Lower lobe of right lung (tissue), 2 donors: Measurements from ENCODE around the gene UBE2S. TPM values are rescaled to one million over a fixed set of nuclear protein-coding genes. Genes with fewer than 3 reads are reported as not detected.
"Not testable (repeated sequence)": the region's sequence is repeated elsewhere in the genome, so short reads cannot be mapped to it uniquely, and the experiment has no call there.

Source experiments
- ATAC-seq, 2 donors: fragments of 200-7000 bp; cut with Tn5 transposase; one replicate each; pipeline ENCODE4 v1.9.1; 2020 to 2022; ENCODE audit warnings: mild to moderate bottlenecking in 2 of 2, moderate library complexity in 2 of 2
- DNase-seq: peaks from one replicate; pipeline ENCODE4 v3.0.0-alpha.2; 2020
- H3K27ac ChIP-seq: fragments of 200-600 bp; one replicate; pipeline ENCODE4 v1.8.0; 2022
- H3K27me3 ChIP-seq: fragments of 200-600 bp; one replicate; pipeline ENCODE4 v1.8.0; 2022; ENCODE audit warnings: low read depth
- H3K36me3 ChIP-seq: fragments of 200-600 bp; one replicate; pipeline ENCODE4 v1.8.0; 2022; ENCODE audit warnings: mild to moderate bottlenecking
- H3K4me1 ChIP-seq: fragments of 200-600 bp; one replicate; pipeline ENCODE4 v1.8.0; 2022
- H3K4me3 ChIP-seq: fragments of 200-600 bp; one replicate; pipeline ENCODE4 v1.8.0; 2022; ENCODE audit warnings: mild to moderate bottlenecking
- H3K9me3 ChIP-seq: fragments of 200-600 bp; one replicate; pipeline ENCODE4 v1.8.0; 2022
- CTCF ChIP-seq: fragments of 200-600 bp; IDR thresholded peaks from one replicate; pipeline ENCODE4 v1.8.0; 2022; ENCODE audit warnings: antibody characterized with exemption, mild to moderate bottlenecking
- intact Hi-C: fragments of 100-400 bp; cut with DNase I; formaldehyde crosslinking; loops from one replicate; pipeline ENCODE4 v1.11.0; 2022
- total RNA-seq: library from RNA; stranded (reverse); fragmentation: NEBNext Ultra II Directional; extraction: Animal tissue kit (Norgen Biotek cat#: 25700); gene quantifications from one replicate; pipeline ENCODE4 v1.2.1, GENCODE V29; 2021
- donor health status: DM: no; HTN: yes; CAD: no; lungs with severe emphysema.

UBE2S gene
- total RNA-seq, 1 donor from 2014 or later = 18.6 TPM

- Histone ChIP-seq H3K36me3 (no peaks in the 10 kb centered on the region), H3K27me3 (peaks cover 46% of the 10 kb centered on the region), H3K4me1 (no peaks in the 10 kb centered on the region), H3K27ac (no peak overlapping the region), H3K9me3 (no peaks in the 10 kb centered on the region), H3K4me3 (no peak overlapping the region)
- TF ChIP-seq CTCF = no peak
- no peak for ATAC-seq
- DNase-seq = no peak
- intact Hi-C loops = no loop called here
Observed at GRCh38 chr19:55432241-55432959, 24.8 kb upstream of the UBE2S start.

GRCh38 chr19:55431183-55431582, 23.6 kb upstream of the UBE2S start:
- Histone ChIP-seq H3K9me3 (no peaks in the 10 kb centered on the region), H3K4me1 (no peaks in the 10 kb centered on the region), H3K27me3 (peaks cover 39% of the 10 kb centered on the region), H3K36me3 (no peaks in the 10 kb centered on the region), H3K4me3 (no peak overlapping the region), H3K27ac (no peak overlapping the region)
- no peak for ATAC-seq
- DNase-seq = no peak
- TF ChIP-seq CTCF = no peak
- intact Hi-C loops = no loop called here

GRCh38 chr19:55426042-55426441, 18.5 kb upstream of the UBE2S start:
- H3K4me3 ChIP-seq = no peak overlapping the region
- H3K27me3 ChIP-seq = peaks cover 23% of the 10 kb centered on the region
- H3K4me1 ChIP-seq = no peaks in the 10 kb centered on the region
- ATAC-seq = no peak
- H3K27ac ChIP-seq = no peak overlapping the region
- DNase-seq = no peak
- intact Hi-C loops = no loop called here
- H3K36me3 ChIP-seq = no peaks in the 10 kb centered on the region
- no peak for TF ChIP-seq CTCF
- H3K9me3 ChIP-seq = no peaks in the 10 kb centered on the region

GRCh38 chr19:55424518-55424917, 16.9 kb upstream of the UBE2S start:
- intact Hi-C loops = no loop called here
- TF ChIP-seq CTCF = no peak
- Histone ChIP-seq H3K9me3 (no peaks in the 10 kb centered on the region), H3K36me3 (no peaks in the 10 kb centered on the region), H3K4me3 (no peak overlapping the region), H3K27me3 (peaks cover 17% of the 10 kb centered on the region), H3K4me1 (no peaks in the 10 kb centered on the region), H3K27ac (no peak overlapping the region)
- ATAC-seq = no peak
- no peak for DNase-seq

GRCh38 chr19:55423225-55424005, 15.8 kb upstream of the UBE2S start:
- ATAC-seq = no peak
- no peak for DNase-seq

DNA sequence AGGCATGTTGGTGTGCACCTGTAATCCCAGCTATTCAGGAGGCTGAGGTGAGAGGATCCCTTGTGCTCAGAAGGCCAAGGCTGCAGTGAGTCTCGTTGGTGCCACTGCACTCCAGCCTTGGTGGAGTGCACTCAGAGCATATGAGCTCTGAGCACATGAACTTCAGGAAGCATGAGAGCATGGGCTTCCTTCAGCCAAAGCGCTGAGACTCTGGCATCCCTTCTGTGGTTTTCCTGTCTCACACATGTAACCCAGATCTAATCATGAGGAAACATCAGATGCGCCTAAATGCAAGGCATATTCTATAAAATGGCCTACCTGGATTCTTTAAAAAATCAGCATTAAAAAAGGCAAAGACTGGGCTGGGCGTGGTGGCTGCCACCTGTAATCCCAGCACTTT, 13.7 kb upstream of the UBE2S start:
- intact Hi-C loops, ATAC-seq, H3K9me3 ChIP-seq, H3K4me1 ChIP-seq, H3K27ac ChIP-seq, H3K4me3 ChIP-seq, DNase-seq, H3K36me3 ChIP-seq: not testable (repeated sequence)
- H3K27me3 ChIP-seq = peaks cover 12% of the 10 kb centered on the region

More at GRCh38 chr19:55423225-55424005, 15.8 kb upstream of the UBE2S start:
- intact Hi-C loops = no loop called here
- H3K4me1 ChIP-seq = no peaks in the 10 kb centered on the region
- H3K9me3 ChIP-seq = no peaks in the 10 kb centered on the region
- no peak for TF ChIP-seq CTCF
- no peaks in the 10 kb centered on the region for H3K36me3 ChIP-seq
- peaks cover 12% of the 10 kb centered on the region for H3K27me3 ChIP-seq
- no peak overlapping the region for H3K27ac ChIP-seq
- no peak overlapping the region for H3K4me3 ChIP-seq
